HEK293T (cell line): ENCODE results near the gene PTPRM.

ENCODE experiments used
- CTCF ChIA-PET: fragments of 350-600 bp; formaldehyde crosslinking; extraction: SDS; loops from one replicate; lab custom pipeline; 2021; ENCODE audit warnings: antibody characterized with exemption, inconsistent platforms; lab: Yijun Ruan, JAX
- POLR2A ChIA-PET: fragments of 350-600 bp; formaldehyde crosslinking; extraction: SDS; loops from one replicate; lab custom pipeline; 2020; ENCODE audit warnings: antibody characterized with exemption, inconsistent platforms; lab: Yijun Ruan, JAX
- DNase-seq: peaks from one replicate; pipeline ENCODE4 v3.0.0; 2012; ENCODE audit warnings: mixed read lengths; ENCODE audit errors: extremely low spot score
- ARNT ChIP-seq: fragments of 450-650 bp; IDR thresholded peaks from 2 replicates; pipeline ENCODE4 v1.6.1; 2017; ENCODE audit warnings: mild to moderate bottlenecking
- BHLHE40 ChIP-seq: fragments of 450-650 bp; IDR thresholded peaks from 2 replicates; pipeline ENCODE4 v1.6.1; 2016; ENCODE audit warnings: mild to moderate bottlenecking, moderate library complexity, borderline replicate concordance
- CTBP1 ChIP-seq: fragments of 450-650 bp; IDR thresholded peaks from 2 replicates; pipeline ENCODE4 v1.6.1; 2016; ENCODE audit warnings: borderline replicate concordance
- ELF4 ChIP-seq: fragments of 450-650 bp; IDR thresholded peaks from 2 replicates; pipeline ENCODE4 v1.6.1; 2017; ENCODE audit warnings: antibody characterized with exemption
- FOXA1 ChIP-seq: fragments of 450-650 bp; IDR thresholded peaks from 2 replicates; pipeline ENCODE4 v1.6.1; 2016; ENCODE audit warnings: mild to moderate bottlenecking
- FOXK2 ChIP-seq: fragments of 450-650 bp; IDR thresholded peaks from 2 replicates; pipeline ENCODE4 v1.6.1; 2016; ENCODE audit warnings: mild to moderate bottlenecking
- FOXM1 ChIP-seq: fragments of 450-650 bp; IDR thresholded peaks from 2 replicates; pipeline ENCODE4 v1.6.1; 2017; ENCODE audit warnings: mild to moderate bottlenecking, borderline replicate concordance
- HDGF ChIP-seq: fragments of 450-650 bp; IDR thresholded peaks from 2 replicates; pipeline ENCODE4 v1.6.1; 2017; ENCODE audit warnings: antibody characterized with exemption, borderline replicate concordance
- L3MBTL2 ChIP-seq: fragments of 450-650 bp; conservative IDR thresholded peaks from 2 replicates; pipeline ENCODE4 v1.6.1; 2016; ENCODE audit warnings: mild to moderate bottlenecking
- LEF1 ChIP-seq: fragments of 450-650 bp; IDR thresholded peaks from 2 replicates; pipeline ENCODE4 v1.6.1; 2017; ENCODE audit warnings: mild to moderate bottlenecking, borderline replicate concordance
- NFRKB ChIP-seq: fragments of 450-650 bp; IDR thresholded peaks from 2 replicates; pipeline ENCODE4 v1.6.1; 2016; ENCODE audit warnings: mild to moderate bottlenecking, moderate library complexity
- PKNOX1 ChIP-seq: fragments of 450-650 bp; IDR thresholded peaks from 2 replicates; pipeline ENCODE4 v1.6.1; 2016
- SP1 ChIP-seq: fragments of 450-650 bp; IDR thresholded peaks from 2 replicates; pipeline ENCODE4 v1.6.1; 2017
- SUZ12 ChIP-seq: fragments of 450-650 bp; IDR thresholded peaks from 2 replicates; pipeline ENCODE4 v1.6.1; 2016; ENCODE audit warnings: mild to moderate bottlenecking
- TARDBP ChIP-seq: fragments of 450-650 bp; IDR thresholded peaks from 2 replicates; pipeline ENCODE4 v1.6.1; 2016
- ZNF384 ChIP-seq: fragments of 450-650 bp; IDR thresholded peaks from 2 replicates; pipeline ENCODE4 v1.6.1; 2016

PTPRM gene

DNA sequence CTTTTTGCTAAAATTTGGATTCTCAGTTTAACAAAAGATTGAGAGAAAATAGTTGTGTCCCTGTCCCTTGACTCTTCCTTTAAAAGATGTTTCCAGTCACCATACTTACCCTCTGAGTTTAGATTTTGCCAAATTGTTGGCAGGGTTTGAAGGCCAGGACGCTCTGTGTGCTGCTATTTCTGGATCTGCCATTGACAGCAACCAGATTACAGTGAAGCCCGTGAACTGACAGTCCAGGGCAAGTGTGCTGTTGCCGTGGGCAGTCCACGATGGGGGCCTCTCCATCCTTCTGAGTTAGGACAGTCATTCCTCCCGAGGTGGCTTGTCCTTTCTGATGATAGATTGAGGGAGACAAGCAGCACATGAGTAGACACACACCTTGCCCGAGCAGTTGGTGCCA is 89.9 kb downstream of the PTPRM start:
- ChIA-PET POLR2A (no interaction called here), CTCF (no interaction called here)
- DNase-seq, result no peak
- TF ChIP-seq CTBP1 (no peak), TARDBP (no peak), L3MBTL2 (no peak), BHLHE40 (no peak), SUZ12 (no peak), FOXA1 (no peak), LEF1 (no peak), PKNOX1 (no peak), FOXK2 (no peak), NFRKB (no peak), ZNF384 (no peak), ARNT (no peak), SP1 (no peak), ELF4 (no peak), HDGF (no peak)

DNA sequence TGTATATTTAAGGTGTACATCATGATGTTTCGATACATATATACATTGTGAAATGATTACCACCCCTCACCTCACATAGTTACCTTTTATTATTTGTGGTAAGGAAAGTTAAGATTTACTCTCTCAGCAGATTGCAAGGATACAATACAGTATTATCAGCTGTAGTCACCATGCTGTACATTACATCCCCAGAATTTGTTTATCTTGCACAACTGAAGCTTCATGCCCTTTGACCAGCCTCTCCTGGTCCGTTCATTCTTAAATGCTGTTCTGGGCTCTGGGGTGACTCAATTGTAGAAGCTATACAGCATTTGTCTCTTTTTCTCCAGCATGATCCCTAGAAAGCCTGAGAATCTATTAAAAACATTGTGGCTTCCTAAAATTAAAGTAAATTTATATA is 90.8 kb downstream of the PTPRM start:
- CTCF ChIA-PET, result no interaction called here

GRCh38 chr18:7658701-7659100 is 91.6 kb downstream of the PTPRM start:
- no peak for TF ChIP-seq SUZ12
- no peak for TF ChIP-seq LEF1
- no peak for TF ChIP-seq PKNOX1
- TF ChIP-seq TARDBP, result no peak
- TF ChIP-seq FOXK2, result no peak
- no peak for TF ChIP-seq ARNT
- no peak for TF ChIP-seq ELF4
- no peak for TF ChIP-seq FOXM1
- TF ChIP-seq NFRKB, result no peak
- TF ChIP-seq FOXA1, result no peak
- TF ChIP-seq SP1, result no peak
- TF ChIP-seq L3MBTL2, result no peak
- TF ChIP-seq CTBP1, result no peak
- no peak for TF ChIP-seq ZNF384
- no peak for TF ChIP-seq HDGF
- no peak for TF ChIP-seq BHLHE40
- no peak for DNase-seq
- CTCF ChIA-PET, result no interaction called here
- POLR2A ChIA-PET, result no interaction called here

More for the DNA sequence above, 90.8 kb downstream of the PTPRM start:
- TF ChIP-seq ELF4 (no peak), CTBP1 (no peak), PKNOX1 (no peak), HDGF (no peak), NFRKB (no peak), SUZ12 (no peak), FOXK2 (no peak), SP1 (no peak), FOXM1 (no peak), ZNF384 (no peak), TARDBP (no peak), ARNT (no peak), L3MBTL2 (no peak), BHLHE40 (no peak), FOXA1 (no peak), LEF1 (no peak)
- POLR2A ChIA-PET, result no interaction called here
- DNase-seq, result no peak

GRCh38 chr18:7661207-7661606 is 94.1 kb downstream of the PTPRM start:
- POLR2A ChIA-PET, result no interaction called here
- DNase-seq, result no peak
- CTCF ChIA-PET, result no interaction called here
- no peak for TF ChIP-seq PKNOX1
- TF ChIP-seq L3MBTL2, result no peak

DNA sequence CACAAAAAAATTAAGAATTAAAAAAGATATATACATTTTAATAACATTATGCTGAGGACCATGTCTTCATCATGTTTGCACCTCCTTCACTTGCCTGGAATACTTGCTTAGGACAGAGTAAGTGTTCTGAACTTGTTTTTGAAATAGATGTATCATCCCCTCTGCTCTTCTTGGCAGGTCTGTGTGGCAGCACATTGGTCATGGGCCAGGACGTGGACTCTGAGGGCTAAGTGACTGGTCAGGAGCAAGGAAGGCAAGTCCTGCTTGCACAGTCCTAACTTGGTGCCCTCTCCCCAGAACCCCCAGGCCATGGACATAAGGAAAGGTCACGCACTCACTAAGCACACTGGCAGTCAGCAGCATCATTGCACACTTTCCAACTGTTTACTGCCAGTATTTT is 95.8 kb downstream of the PTPRM start:
- POLR2A ChIA-PET, result no interaction called here
- DNase-seq, result no peak
- TF ChIP-seq L3MBTL2 (no peak), NFRKB (no peak), LEF1 (no peak), SP1 (no peak)
- CTCF ChIA-PET, result no interaction called here

DNA sequence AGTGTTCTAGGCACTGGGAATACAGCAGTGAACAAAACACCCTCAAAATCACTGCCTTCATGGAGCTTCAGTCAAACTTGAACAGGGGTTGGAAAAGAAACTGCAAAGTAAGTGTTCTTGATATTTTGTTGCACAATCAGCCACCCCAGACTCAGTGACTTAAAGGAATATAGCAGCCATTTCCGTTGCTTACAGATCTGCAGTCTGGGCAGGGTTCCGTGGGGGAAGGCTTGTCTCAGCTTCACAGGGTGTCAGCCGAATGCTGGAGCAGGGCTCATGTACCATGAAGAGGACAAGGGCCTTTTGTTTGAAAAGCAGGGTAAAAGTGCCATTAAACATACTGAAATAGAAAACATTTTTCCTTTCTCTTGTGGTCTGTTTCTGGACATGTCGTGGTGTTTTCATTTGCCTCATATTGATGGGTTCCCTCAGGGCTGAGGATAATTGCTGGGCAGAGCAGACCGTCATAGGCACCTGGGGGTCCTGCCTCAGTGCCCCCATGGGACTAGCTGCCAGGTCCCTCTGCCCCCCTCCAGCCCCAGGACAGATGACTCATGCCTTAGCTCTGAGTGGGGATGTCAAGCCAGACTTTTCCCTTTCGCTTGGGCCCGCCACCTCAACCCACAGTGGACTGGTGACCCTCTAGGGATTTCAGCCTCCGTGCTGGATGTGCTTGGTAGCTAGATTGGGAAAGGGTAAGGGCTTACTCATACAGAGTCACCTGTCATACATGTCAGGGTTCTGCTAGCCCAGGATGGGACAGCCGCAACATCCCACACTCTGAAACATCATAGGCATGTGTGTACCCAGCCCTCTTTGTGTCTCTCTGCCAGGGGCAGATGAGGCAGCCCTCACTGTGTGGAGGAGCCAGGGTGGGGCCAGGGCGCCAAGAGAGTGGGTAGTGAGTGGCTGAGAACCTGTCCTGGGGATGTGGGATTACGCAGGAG is 96.5 kb downstream of the PTPRM start:
- TF ChIP-seq ELF4 (no peak), BHLHE40 (no peak), FOXM1 (no peak), LEF1 (no peak), ZNF384 (no peak), SP1 (no peak), CTBP1 (no peak)
- ChIA-PET CTCF (no interaction called here), POLR2A (no interaction called here)
- DNase-seq, result no peak
